SK-MEL-5 (cell line): Measurements from ENCODE around the gene ZDHHC5. TPM values are rescaled to one million over a fixed set of nuclear protein-coding genes. Genes with fewer than 3 reads are reported as not detected.
A peak's percentile ranks its signal among the peaks of the same experiment; 100 is the strongest.

Source experiments
- DNase-seq: peaks from one replicate; pipeline ENCODE4 v3.0.0-alpha.2; 2016; ENCODE audit warnings: low read depth, low spot score
- in situ Hi-C: cut with HindIII; loops from 2 replicates; pipeline ENCODE4 v1.10.0; 2016; ENCODE audit warnings: low sequenced_read_pairs, high pct_unique_total_duplicates, low pct_unique_long_range_greater_than_20kb
- polyA plus RNA-seq, 2 experiments: library from polyadenylated mRNA; depleted of rRNA; stranded (reverse); fragments of >200 nt; gene quantifications; 2 replicates each; pipeline ENCODE4 v1.2.3, GENCODE V29; 2015
- total RNA-seq: library from RNA; depleted of rRNA; stranded (reverse); fragments of >200 nt; shearing (Covaris generic); gene quantifications from 2 replicates; pipeline ENCODE4 v1.2.3, GENCODE V29; 2014; rRNA removed

The ZDHHC5 gene, protein sequence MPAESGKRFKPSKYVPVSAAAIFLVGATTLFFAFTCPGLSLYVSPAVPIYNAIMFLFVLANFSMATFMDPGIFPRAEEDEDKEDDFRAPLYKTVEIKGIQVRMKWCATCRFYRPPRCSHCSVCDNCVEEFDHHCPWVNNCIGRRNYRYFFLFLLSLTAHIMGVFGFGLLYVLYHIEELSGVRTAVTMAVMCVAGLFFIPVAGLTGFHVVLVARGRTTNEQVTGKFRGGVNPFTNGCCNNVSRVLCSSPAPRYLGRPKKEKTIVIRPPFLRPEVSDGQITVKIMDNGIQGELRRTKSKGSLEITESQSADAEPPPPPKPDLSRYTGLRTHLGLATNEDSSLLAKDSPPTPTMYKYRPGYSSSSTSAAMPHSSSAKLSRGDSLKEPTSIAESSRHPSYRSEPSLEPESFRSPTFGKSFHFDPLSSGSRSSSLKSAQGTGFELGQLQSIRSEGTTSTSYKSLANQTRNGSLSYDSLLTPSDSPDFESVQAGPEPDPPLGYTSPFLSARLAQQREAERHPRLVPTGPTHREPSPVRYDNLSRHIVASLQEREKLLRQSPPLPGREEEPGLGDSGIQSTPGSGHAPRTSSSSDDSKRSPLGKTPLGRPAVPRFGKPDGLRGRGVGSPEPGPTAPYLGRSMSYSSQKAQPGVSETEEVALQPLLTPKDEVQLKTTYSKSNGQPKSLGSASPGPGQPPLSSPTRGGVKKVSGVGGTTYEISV
- total RNA-seq: 28.7 and 30.4 TPM in 2 replicates
- polyA plus RNA-seq (2015; cell fraction: cytosol; rRNA removed): 52.6 and 66.2 TPM in 2 replicates
- 38.8 and 53.4 TPM in 2 replicates for polyA plus RNA-seq (2015; cell fraction: nucleus; rRNA removed)

DNA sequence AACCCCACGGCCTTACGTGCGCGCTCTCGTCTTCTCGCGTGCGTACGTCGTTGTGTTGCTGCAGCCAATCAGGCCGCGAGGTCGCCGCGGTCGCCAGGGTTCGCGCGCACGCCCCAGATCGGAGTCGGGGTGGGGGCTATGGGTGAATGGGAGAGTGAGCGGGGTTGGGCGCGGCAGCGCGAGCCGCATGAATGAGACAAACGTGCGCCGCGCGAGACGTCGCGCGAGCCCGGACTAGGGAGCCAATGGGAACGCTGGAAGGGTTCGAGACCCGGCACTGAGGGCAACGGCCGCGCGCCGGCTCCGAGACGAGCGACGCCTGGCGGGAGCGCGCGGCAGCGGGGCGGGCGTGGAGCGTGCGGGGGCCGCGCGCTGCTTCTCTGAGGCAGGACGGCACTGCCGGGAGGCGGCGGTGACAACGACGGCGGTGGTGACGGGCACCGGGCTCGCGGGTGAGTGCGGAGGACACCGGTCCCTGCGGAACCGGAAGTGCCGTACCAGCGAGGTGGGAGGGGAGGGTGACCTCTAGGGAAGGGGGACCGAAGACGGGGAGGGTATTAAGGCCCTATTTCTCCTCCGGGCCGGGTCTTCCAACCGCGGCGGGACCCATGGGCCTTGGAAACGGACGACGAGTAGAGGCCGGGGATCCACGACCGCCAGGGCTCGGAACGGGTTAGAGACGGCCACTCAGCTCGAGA, at the start of gene ZDHHC5:
Gene ZDHHC5 (plus strand): TSS at position 379 of the 698 bp plus-strand sequence. CDS start 4,977 bp downstream, outside the sequence.
- DNase-seq: peak; percentile 96
- in situ Hi-C loops: no loop called here

DNA sequence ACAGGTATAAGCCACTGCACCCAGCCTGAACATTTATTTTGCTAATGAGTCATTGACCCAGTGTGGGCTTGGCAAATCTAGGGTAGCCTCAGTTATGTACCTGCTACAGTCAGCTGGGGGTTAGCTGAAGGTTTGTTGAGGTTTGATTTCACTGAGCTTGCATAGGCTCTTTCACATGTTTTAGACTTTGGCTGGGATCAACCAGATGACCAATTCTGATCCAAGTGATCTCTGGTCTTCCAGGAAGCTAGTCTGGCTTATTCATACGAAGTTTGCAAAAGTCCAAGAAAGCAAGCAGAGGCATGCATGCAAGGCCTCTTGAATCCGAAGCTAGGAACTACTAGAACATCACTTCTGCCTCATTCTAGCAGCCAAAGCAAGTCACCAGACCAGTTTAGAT, 49.5 kb upstream of the ZDHHC5 start:
- DNase-seq: no peak
- in situ Hi-C loops: no loop called here

DNA sequence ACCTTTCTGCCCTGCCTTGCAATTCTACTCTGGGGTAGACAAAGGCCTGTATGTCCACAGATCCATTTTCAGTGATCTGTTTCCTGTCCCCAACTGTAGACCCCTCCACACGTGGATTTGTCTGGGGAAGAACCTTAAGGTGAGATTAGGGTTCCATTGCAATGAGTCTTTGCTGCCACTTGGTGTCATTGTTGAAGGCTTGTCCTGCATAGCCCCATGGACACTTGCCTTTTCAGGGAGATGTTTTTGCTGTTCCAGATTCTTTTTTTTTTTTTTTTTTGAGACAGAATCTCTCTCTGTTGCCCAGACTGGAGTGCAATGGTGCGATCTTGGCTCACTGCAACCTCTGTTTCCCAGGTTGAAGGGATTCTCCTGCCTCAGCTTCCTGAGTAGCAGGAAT, 48.6 kb upstream of the ZDHHC5 start:
- DNase-seq: no peak
- in situ Hi-C loops: no loop called here

DNA sequence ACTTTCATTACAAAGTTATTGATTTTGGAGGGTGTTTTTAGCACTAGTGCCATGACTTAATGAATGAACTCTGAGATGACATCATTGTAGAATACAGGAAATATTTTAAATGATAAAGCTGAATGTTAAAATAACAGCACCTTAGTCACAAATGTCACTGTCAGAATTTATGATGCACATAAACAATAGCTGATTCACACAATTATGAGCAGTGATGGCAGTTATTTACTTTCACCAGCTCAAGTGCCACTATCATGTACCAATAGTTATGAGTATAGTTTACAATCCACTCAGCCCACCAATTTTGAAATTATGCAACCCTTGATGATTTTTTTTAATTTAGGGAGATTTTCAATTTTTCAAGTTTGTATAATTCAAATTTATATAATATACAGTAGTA, 47.4 kb upstream of the ZDHHC5 start:
- DNase-seq: no peak
- in situ Hi-C loops: no loop called here

DNA sequence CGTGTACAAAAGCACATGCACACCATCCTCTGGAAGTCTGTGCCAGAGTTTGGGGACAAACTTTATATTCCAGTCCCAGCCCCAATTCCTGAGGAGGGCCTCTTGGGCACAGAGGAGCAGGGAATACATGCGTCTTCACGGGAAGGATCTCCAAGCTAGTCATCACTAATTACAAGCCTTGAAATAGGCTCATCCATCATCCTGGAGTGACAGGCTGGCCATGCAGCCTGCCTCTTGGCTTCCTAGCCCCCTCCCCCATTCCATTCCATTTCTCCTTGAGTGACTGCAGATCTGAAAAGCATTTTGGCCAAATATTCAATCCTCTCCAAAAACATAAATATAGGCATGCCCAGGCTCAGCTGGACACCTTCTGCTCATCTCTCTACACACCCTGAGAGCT, 45.7 kb upstream of the ZDHHC5 start:
- no peak for DNase-seq
- in situ Hi-C loops: no loop called here

DNA sequence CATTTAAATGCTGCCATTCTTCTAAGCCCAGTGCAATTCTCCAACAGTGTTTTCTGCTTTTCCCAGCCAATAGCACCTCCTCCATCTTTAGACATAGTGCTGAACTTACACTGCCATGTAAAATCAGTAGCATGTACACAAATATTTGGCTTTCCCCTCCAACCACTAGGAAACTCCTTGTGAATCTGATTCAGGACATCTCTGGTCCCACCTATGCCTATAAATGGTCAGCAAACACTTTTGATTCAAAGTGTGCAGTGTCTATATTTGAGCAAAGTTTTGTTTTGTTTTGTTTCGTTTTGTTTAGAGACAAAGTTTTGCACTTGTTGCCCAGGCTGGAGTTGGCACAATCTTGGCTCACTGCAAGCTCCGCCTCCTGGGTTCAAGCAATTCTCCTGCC, 43.0 kb upstream of the ZDHHC5 start:
- in situ Hi-C loops: no loop called here
- no peak for DNase-seq

DNA sequence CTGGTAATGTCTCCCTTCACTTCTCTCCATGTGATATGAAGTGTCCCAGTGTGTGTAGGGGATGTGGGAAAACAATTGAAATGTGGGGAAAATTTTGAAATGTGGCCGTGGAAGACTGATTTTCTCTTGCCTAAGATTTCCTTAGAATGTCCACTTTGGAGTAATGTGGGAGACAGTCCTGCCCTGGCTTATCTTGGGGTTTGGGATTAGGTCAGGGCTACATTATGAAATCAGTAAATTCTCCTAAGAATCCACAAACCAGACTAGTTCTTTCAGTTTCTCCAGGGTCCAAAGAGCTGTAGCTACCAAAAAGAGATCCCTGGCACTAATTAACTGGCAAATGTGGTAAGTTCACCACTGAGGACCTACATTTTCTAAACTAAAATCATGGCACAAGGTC, 41.0 kb upstream of the ZDHHC5 start:
- in situ Hi-C loops: no loop called here
- DNase-seq: no peak

DNA sequence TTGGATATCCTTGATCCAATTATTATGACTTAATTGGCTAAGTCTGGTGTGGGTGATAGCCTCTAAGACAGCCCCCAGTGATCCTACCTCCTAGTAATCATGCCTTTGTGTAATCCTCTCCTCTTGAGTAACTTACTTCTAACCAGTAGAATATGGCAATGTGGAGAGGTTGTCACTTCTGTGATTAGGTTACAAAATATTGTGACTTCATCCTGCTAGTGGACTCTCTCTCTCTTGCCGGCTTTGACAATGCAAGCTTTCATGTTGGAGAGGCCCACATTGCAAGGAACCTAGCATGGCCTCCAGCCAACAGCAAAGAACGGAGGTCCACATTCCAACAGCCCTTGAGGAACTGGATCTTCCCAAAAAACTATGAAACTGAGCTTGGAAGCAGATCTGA, 37.7 kb upstream of the ZDHHC5 start:
- DNase-seq: no peak
- in situ Hi-C loops: no loop called here

DNA sequence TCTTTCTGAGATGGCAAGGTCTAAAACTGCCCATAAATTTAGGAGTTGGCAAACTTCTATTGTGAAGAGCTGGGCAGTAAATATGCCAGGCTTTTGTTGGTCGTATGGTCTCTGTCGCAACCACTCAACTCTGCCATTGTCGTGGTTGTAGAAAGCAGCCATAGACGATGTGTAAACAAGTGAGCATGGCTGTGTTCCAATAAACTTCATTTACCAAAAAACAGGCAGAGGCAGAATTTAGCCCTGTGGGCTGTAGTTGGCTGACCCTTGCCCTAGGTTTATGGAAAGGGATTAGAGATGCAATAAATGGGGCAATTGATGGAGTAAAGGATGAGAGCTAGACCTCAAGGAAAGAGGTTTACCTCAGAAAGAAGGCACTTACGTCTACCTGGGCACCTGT, 35.8 kb upstream of the ZDHHC5 start:
- DNase-seq: no peak
- in situ Hi-C loops: no loop called here

DNA sequence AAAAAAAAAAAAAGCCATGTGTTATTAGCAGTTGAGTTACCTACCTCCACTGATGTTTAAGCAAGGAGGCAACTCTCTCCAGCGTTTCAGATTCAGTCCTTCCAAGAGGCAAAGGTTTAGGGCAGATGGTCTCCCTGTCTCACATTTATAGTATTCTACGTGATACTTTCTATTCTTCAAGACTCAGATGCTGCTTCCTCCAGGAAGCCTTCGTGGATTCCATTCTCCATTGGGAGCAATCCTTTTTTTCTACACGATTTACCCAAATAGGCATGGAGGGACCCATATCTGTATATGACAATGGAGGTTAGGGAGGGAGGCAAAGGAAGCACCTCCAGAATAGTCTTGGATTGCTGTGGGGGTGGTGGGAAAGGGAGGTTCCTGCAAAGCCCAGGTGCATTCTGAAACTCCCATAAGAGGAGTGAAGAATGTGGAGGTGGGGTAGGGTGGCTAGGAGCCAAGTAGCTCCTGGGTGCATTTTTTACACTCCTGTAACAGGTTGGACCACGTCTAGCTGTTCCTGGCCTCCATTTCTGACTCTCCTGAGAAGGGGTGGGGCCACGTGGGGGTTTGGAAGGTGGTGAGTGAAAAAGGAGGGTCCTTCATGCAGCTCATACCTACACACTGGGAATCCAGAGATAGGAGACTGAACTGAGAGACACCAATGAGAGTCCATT, 34.4 kb upstream of the ZDHHC5 start:
- in situ Hi-C loops: no loop called here
- DNase-seq: no peak

DNA sequence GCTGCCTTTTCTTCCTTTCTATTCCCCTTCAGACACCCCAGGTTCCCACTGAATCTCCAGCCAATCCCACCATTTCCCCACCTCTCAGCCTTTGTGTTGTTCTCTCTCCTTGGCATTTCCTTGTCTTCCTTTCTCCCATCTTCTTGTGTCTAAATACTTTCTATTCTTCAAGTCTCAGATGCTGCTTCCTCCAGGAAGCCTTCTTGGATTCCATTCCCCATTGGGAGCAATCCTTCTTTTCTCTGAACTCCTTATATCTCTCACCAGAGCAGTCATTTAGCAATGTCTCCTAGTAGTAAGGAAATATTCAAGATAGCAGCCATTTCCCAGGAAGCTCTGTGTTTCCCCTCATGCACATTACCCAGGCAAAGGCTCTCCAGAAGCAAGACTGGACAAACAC, 33.6 kb upstream of the ZDHHC5 start:
- in situ Hi-C loops: no loop called here
- DNase-seq: no peak

DNA sequence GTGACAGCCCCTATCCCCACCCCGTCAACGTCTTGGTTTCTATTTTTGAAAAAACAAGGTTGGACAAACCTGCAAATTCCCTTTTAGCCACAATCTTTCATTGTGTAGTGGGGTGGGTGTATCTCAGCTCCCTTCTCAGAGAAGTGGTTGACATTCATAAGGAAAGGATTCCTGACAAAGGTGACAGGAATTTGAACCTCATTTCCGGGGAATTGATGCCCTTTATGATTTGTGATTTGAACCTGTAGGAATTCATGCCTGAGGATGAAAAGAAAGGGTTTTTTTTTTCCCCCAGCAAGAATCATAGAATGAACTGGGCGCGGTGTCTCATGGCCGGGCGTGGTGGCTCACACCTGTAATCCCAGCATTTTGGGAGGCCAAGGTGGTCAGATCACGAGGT, 32.7 kb upstream of the ZDHHC5 start:
- in situ Hi-C loops: no loop called here
- DNase-seq: no peak

DNA sequence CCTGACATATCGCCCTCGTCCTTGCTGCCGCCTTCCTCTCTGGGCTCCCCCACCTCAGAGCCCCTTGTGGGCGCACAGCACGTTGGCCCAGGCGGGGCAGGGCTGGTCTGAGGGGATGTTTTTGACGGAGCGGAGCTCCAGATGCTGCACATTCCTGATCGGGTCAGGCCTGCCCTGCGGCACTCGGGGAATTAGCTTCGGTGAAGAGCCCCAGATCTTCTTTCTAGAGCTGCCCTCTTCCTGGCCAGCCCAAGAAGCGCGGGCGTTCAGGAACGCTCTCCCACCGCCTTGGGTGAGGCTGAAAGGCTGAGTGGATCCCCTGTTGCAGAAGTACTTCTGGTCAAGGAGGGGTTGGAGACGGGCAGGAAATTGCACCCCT, 30.3 kb upstream of the ZDHHC5 start:
- in situ Hi-C loops: no loop called here
- no peak for DNase-seq

DNA sequence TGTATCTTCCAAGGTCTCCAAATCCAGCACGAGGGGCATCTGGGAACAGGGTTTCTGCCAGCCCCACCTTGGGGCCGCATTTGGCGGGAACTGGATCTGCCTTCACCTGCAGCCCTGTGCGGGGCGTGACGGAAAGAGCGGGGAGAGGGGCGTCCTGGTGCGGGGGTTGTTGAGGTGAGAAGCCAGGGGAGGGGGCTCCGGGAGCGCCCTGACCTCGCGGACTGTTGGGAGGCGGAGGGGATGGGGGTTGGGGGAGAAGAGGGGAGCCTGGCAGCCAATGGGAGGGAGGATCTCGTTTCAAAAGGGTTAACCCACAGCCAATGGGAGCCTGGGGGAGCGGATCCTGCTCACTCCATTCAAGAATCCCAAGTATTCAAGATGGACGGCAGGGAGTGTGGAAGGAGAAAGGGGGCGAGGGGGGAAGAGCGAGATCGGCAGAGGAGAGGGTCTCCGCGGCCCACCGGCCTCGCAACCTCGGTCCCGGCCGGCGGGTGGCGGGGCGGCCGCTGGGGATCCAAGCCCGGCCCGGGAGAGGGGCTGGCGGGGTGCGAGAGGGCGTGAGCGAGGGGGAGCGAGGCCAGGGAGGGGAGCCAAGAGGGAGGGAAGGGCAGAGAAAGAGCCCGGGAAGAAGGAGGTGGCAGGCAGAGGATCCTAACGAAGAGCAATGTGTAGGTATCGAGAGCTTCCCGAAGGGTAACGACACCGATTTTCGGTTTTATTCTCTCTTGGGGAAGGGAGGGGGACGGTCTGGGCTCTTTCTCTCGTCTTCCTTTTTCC, 29.7 kb upstream of the ZDHHC5 start:
- in situ Hi-C loops: no loop called here
- peak; percentile 81 for DNase-seq

DNA sequence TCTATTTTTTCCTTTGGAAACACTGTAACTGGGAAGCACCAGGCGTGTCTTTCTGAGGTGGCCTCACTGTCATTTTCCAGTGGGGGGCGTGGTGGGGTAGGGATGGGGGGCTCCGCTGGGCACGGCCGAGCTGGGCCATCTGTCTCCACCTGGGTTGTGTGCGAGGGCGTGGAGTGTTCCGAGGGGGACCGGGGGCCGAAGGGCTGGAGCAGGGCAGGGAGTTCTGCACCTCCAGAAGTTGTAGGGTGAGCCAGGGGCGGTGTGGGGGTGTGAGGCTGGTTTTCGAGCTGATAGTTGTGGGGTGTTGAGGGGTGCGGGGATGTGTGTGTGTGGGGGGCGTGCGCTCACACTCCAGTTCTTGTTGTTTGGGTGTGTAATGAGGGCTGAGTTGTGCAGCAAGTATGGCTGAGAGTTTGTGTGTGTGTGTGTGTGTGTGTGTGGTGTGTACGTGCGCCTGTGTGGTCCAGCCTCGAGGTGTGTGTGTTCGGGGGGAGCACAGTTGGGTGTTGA, 29.0 kb upstream of the ZDHHC5 start:
- in situ Hi-C loops: no loop called here
- DNase-seq: no peak

DNA sequence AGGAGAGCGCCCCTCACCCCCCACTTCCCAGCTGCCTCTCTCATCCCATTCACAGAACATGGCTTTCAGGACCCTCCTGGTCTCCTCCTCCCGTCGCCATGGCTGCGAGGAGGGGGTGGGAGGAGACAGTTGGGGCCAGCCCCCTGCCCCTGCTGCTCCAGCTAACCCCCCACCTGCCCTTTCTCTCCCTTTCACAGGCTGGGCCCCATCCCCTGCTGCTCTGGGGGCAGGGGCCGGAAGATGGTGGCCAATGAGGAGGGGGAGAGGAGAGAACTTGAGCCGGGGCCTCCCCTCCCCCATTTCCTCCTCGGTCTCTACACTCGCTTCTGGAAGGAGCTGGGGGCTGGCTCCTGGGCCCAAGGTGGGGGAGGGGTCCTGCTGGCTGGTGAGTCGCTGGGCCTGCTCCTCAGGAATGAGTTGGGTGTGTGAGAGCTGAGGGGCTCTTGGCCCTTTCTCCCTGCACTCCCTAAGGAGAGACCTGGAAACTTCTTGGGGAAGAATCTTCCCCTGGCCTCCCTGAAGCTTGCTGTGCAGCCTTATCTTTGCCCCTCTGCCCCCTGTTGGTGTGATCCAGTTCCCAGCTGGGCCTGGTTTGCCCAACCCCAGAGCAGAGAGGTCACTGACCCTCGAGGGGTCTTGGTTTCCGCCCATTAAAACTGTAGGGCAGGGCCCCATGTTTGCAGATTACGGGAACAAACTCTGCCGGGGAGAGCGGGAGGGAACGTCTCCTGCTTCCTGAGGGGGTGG, 28.4 kb upstream of the ZDHHC5 start:
- no peak for DNase-seq
- in situ Hi-C loops: no loop called here
